ENCODE results near the gene FAAP20.

FAAP20 gene

DNA sequence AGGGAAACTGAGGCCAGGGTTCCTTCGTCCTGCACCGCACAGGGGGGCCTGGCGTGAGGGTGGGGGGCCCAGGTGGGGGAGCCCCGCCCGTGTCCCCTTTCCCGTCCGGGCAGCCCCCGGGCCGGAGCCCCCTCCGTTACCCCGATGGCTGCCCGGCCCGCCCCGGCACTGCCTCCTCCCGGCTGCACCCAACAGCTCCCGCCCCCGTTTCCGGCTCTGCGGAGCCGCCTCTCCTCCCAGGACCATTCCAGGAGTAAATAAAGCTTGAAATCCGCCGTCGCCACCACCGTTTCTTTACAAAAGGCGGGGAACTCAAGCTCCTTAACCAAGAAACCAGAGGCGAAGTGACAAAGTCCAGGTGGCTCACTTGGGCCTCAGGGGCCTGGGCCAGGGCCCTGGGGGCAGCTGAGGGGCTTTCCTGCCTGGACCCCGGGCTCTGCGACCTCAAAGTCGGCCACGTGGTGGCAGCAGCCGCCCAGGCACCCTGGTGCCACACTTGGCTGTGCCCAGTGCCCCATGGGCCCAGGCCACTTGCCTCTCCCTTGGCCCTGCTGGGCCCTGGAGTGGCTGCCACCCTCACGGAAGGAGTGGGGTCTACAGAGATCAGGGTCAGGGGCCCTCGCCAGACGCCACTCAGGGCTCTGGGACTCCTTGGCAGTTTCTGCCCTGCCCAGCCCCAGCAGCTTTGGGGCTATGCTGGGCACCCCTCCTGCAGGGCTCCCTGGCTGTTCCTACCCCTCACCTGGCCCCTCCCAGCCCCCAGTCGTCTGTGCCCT is 514 bp upstream of the FAAP20 start:
- peak; percentile 79 for DNase-seq (ENCODE audit: low spot score)

DNA sequence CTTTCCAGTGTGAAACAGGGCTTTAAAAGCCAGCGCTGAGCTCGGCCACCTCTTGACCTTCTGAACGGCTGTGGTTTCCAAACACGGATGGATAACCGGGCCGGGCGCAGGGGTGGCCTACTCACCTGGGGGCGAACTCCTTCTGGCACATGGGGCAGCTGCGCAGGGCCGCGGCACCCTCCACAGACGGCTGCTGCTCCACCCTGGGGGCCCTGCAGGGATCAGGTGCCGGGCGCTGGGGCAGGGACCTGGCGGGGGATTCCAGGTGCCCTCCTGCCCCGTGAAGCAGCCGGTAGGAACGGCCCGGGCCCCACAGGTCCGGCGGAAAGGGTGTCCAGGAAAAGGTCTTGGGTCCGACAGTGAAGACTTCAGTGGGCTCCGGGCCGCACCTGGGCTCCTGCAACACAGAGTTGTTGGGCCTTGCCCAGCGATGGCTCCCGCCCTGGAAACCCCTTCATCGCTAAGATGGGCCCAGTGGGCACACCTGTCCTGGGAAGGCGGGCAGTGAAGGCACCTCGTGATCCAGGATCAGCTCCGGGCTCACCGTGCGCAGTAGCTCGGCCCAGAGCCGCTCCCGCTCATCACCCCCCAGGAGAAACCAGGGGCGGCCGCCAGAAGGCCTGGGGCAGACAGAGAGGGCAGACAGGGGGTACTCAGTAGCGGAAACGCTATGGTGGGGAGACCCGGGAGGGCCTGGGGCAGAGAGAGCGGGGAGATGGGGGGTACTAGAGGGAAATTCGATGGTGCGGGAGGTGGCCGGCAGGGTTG is 874 bp downstream of the FAAP20 start:
- DNase-seq (ENCODE audit: low spot score): no peak

DNA sequence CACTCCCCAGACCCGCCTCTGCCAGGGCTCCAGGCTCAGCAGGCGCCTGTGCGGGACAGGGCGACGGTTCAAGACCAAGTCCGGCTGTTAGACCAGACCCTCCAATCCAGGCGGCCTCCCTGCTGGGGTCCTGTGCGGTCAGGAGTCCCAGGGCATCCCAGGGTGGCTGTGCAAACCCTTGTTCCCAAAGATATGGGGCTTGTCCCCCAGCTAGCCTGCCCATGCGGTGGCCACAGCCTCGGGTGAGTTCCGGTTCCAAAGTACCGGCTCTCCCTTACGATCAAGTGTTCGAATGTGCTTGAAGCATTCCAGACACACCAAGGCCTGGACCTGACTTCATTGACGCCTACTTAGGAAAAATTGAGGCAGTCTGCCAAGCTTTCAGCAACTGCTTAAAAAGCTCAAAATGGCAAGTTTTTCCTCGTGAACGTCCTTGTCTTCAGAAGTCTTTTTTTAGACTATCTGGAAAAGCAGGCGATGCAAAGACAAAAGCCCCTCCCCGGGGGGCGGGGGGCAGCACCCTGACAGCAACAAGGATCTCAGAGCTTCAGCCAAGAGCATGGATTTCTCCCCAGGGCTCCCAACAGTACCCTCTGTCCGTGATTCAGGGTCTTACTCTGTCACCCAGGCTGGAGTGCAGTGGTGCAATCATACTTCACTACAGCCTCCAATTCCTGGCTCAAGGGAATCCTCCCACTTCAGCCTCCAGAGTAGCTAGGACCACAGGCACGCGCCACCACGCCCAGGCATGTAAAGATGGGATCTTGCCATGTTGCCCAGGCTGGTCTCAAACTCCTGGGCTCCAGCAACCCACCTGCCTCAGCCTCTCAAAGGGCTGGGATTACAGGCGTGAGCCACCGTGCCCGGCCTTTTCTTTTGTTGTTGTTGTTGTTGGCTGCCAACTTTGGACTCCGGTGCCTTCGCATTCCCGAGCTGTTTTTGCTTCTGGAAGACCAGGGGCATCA is 2.3 kb downstream of the FAAP20 start:
- DNase-seq (ENCODE audit: low spot score): no peak

DNA sequence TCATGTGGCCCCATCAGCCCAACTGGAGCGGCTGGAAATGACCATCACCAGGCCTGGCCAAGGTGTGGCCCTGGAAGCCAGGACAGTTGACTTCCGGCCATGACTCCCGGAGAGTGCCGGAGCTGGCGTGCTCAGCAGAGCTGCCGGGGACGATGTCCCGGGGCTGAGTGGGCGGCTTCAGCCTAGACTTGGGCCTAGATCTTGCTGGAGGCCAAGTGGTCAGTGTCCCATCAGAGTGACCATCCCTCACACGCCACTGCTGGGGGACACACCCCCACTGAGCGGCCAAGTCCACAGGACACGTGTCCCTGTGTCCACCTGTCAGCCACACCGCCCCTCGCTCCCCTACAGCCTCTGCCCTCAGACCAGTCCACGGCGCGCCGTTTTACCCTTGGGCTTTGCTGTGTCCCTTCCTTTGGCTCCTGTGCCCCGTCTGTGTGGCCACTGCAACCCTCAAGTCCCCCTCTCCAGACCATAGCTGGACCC is 4.0 kb downstream of the FAAP20 start:
- no peak for DNase-seq (ENCODE audit: low spot score)

DNA sequence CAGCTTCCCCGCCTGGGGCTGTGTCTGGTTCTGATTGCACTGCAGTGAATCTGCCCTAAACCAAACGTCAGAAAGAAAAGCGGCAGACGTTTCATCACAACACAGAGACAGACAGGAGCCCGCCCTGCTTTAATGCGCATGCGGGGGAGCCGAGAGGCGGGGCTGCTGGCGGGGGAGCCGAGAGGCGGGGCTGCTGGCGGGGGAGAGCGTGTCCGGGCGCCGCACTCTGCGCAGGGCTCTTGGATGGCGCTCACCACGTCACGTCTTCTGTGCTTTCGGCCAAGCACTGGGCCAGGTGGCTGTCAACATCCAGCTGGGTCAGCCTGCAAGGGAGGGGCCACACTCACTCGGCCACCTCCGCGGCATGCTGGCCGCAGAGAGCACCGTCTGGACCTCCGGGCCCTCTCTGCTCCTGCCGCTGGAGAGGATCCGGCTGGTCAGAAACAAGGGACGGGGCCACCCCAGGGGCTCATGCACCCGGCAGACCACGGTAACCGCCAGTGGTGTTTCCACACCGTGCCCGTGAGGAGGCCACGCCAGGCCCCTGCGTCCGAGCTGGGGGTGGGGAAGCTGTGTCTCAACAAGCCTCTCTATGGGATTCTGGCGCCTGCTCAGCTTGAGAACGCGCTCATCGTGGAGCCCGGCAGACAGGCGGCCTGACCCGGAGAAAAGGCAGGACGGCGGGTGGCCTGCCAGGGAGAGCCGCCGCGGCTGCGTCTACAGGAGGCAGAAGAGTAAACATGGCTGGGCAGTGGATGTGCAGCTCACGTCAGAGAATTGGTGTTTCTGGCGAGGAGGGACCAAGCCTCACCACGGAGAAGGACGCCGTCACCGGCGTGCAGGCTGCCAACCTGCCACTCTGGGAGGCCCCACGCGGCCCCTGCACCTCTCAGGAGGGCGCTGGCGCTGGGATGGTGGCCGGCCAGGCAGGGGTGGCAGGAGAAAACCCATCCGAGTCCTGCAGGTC is 4.8 kb downstream of the FAAP20 start:
- DNase-seq (ENCODE audit: low spot score): peak; percentile 89

DNA sequence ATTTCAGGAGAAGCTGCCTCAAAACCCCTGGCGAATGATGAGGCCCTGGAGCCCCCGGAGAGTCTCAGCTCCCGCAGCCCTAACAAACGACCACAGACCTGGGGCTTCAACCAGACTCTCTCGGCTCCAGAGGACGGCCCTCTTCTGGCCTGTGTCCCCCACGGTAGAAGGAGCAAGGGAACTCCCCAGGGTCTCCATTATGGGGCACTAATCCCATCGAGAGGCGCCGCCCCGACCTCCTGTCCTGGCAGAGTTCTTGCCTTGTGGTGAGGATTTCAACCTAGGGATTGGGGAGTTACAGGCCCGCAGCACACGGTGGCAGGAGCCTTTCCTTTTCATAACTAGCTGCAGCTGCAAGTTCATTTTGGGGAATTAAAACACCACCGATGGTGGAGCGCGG is 6.2 kb downstream of the FAAP20 start:
- DNase-seq (ENCODE audit: low spot score): no peak

DNA sequence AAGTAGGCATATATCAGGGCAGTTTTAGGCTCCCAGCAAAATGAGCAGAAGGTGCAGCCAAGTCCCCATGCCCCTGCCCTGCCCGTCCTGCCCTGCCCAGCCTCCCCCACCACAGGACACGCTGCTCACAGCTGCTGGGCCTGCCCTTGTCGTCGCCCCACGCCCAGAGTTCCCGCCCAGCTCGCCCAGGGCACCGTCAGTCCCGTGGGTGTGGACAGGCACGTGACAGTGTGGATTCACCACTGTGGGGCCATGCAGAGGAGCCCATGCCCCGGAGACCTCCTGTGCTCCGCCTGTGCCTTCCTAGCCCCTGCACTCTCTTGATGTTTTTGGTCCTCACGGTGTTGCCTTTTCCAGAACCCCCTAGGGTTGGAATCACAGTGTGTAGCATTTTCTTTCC is 7.0 kb downstream of the FAAP20 start:
- DNase-seq (ENCODE audit: low spot score): no peak

DNA sequence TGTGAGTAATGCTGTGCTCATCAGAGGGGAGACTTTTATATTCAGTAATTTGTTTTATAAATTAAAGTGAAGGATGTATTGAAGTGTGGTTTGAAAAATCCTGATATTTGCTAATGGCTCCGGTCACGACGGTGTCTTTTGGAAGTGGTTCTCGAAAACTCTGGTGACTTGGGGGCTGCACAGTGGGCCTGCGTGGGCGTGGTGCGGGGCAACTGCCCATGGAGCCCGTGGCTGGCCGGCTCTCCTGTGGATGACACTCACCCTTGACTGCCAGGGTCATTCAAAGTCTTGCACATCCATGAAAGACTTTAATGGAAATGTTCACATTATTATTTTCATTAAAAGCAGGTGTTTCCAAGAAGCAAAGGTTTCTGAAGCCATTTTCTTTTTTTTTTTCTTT is 7.7 kb downstream of the FAAP20 start:
- no peak for DNase-seq (ENCODE audit: low spot score)

DNA sequence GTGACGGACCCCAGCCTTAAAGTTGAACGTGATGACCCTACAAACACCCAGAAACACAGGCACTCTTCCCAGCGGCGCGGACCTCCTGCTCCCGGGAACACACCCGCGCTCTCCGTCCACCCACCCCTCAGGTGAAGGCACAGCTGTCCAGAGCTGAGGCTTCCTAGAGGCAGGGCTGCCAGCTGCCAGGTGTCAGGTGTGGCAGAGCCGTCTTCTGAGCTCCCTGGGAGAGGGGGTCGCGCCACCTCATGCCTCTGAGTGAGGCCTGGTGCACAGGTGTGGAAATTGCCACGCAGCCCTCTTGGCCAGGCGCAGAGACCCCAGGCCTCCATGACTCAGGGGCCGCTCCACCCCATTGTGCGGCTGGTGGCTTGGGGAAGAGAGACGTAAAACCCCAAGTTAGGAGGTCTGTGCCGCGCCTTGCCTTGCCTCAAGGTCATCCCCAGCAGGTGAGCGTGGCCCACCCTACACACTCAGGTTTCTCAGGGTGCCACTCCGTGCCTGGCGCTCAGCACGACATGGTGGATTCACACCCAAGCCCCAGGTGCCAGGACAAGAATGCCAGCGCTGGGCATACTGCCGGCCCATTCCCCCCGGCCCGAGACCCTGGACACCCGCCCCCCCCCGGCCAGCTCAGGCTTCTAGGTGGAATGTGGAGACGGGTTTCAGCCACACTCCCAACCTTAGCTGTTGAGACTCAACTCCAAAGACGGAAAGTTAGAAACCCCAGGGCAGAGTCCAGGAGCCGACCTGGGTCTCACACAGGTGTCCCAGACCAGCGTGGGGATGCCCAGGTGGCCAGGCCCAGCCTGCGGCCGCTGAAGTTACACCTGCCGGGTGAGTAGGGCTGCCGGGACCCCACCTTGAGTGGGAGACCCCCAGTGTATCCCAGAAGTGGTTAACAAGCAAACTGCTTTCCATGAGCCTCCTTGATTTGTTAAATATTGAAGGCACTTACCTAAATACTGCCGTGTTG is 8.4 kb downstream of the FAAP20 start:
- no peak for DNase-seq (ENCODE audit: low spot score)

DNA sequence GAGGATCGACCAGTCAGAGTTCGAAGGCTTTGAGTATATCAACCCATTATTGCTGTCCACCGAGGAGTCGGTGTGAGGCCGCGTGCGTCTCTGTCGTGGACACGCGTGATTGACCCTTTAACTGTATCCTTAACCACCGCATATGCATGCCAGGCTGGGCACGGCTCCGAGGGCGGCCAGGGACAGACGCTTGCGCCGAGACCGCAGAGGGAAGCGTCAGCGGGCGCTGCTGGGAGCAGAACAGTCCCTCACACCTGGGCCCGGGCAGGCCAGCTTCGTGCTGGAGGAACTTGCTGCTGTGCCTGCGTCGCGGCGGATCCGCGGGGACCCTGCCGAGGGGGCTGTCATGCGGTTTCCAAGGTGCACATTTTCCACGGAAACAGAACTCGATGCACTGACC is 9.6 kb downstream of the FAAP20 start:
- DNase-seq (ENCODE audit: low spot score): no peak

DNA sequence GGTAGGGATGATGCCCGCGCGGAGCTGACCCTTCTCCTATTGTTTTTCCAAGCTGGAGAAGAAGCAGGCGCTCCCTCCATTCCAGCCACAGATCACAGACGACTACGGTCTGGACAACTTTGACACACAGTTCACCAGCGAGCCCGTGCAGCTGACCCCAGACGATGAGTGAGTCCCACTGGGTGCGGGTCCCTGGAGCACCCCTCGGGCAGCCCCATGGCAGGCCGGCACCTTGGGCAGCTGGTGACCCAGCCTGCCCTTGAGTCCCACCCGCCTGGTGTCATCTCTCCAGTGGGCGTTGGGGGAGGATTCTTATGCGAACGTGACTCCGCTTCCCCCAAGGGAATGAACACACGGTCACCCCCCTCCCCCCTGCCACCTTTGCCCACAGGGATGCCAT is 10.0 kb downstream of the FAAP20 start:
- DNase-seq (ENCODE audit: low spot score): no peak

DNA sequence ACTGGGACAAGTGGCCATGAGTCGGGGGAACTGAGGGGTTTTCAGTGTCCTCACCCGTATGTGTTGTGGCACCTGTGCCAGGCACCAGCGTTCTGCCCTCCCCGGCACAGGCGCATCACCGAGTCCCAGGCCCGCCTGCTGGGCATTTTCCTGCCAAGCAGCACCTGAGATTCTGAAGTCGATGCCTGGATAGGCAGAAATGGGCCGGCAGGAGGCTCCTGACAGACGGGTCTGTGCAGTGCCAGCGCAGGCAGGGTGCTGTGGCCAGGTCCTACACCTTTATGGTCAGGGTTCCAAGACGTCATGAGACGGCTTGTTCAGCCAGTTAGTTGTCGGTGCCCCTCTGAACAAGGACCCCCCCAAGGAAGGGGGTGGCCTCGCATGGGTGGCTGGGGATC is 10.6 kb downstream of the FAAP20 start:
- DNase-seq (ENCODE audit: low spot score): no peak

DNA sequence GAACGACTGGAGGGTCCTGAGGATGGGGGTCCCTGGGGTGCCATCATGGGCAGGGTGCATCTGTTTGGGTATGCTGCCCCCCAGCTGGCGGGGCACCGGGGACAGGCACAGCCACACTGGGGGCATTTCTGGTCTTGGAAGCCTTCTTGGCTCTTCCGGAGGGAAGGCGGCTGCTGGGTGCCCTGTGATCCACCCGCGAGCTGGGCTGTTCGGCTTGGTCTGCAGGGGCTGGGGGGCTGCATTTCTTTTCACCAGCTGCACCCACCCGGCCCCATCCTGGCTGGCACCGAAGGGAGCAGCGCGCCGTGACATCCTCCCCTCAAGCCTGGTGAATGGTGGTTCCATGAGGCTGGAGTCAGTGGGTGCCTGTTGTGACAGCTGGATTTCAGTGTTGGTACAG is 12.2 kb downstream of the FAAP20 start:
- no peak for DNase-seq (ENCODE audit: low spot score)

DNA sequence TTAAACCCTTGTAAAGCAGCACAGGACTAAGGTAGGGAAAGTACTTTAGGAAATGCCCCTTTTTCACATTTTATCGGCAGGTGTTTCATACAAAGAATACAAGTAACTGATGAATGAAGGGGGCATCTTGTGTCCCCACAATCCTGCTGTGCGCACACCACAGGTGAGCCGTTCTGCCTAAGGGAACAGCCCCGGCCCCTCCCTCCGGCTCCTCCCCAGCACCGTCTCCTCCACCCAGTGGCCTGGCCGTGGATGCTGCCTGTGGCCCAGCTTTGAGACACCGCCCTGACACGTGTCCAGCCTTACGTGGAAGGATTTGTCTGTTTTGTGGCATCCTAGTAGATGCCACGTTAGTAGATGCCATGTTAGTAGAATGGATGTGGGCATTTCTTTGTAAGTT is 12.8 kb downstream of the FAAP20 start:
- no peak for DNase-seq (ENCODE audit: low spot score)

DNA sequence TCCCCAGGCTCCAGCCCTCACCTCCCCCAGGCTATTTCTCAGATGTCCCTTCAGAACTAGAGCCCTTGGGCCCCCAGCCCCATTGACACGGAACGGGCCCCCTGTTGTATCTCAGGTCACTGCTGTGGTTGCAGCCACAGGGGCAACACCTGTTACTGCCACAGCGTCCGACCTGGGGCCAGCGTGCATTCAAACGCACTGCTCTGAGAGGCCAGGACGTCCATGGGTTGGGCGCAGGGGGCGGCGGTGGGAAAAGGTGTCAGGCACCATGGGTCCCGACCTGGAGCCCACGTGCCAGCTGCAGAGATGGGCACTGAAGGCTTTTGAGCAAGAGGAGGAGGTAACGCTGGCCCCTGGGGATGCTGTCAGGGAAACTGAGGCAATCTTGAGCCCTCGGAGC is 13.3 kb downstream of the FAAP20 start:
- DNase-seq (ENCODE audit: low spot score): no peak

DNA sequence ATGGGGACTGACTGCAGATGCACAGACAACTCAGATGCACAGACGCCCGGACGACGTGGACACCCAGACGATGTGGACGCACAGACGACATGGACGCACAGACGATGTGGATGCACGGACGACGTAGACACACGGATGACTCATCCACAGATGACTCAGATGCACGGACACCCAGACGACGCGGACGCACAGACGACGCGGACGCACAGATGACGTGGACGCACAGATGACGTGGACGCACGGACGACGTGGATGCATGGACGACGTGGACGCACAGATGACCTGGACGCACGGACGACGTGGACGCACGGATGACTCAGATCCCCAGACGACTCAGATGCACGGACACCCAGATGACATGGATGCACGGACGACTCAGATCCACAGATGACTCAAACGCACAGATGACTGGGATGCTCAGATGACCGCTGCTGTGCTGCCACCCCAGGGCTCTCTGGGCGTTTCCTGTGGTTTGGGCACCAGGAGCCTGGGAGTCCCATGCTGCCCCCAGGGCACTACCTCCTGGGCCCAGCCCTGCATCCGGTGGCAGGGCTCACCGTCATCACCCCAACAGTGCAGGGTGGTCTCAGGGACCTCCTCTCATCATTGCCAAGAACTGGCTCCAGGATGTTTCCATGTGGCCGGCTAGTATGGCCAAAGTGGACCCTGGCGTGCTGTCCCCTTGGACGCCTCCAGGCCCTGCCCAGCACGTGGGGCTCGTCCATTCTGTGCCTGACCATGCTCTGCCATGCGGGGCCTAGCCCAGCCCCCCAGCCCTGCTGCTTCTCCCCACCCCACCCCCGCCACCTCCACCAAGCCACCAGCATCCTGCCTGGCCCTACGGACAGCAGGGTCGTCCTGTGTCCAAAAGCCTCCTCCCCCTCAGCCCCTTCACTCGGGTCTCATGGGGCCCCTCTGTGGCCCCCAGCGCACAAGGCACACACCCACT is 14.0 kb downstream of the FAAP20 start:
- DNase-seq (ENCODE audit: low spot score): no peak

DNA sequence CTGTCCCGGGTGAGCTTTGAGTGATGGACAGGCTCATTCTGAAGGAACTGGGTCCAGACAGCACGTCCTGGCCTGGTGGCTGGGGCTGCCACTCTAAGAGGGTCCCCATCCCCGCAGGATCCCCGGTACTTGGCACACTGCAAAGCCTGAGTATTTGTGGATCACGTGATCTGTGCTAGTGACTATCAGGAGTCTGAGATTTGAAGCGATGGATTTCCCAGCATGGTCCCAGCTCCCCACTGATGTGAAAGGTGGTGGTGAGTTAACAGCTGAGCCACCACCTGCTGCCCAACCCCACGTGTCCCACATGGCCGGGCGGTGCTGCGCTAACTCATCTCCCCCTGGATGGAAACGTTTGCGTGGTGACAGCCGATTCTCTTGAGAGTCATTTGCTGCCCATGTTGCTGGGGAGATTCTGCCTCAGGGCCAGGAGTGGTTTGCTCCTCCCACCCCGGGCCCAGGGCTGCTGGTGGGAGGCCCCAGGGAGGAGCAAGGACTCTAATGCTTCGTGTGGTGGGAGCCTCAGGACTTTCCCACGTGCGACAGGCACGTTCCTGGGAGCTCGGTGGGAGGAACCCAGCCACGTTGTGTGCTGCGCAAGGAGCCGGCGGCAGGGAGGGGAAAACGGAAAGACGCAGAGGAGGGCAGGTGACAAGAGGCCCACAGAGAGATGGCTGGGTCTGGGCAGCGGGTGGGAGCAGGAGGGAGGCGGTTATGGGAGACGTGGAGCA is 15.1 kb downstream of the FAAP20 start:
- DNase-seq (ENCODE audit: low spot score): no peak

DNA sequence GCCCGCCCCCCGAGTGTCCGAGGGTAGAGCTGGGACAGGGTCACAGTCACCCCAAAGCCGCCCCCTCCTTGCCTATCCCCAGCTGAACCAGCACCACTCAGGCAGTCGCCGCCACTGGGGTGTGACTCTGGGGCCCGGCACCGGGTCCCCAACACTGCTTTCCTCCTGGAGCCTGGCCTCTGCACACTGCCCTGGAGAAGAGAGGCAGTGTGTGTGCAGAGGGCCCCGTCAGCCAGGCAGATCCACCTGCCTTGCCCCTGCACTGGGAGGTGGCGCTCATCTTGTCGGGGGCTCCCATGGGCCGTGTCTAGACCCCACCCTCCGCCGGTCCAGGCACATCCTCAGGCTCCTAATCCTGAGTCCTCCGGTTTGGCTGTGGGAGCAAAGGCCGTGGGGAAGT is 15.7 kb downstream of the FAAP20 start:
- DNase-seq (ENCODE audit: low spot score): no peak

Data from pons (tissue), 1 donor.